Measurements from ENCODE around the gene TAC4. TPM values are rescaled to one million over a fixed set of nuclear protein-coding genes. Genes with fewer than 3 reads are reported as not detected.

The TAC4 gene
- total RNA-seq, 1 donor from 2014 or later = not detected

DNA sequence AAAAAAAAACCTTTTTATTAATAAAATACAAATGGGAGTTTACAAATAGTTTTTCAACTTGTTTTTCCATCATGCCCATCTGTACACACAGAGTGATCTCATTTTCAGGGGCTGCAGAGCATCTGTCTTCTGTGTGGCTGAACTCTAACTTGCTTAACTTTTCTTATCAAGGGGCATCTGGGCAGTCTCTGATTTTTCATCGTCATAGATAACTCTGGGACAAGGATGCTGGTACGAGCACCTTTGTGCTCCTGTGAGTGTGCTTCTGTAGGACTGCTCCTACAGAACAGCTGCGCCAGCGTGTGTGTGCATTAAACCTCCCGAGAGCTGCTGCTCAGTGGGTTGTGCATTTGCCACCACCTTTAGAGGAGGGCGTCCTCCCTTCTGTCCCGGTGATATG is 34.6 kb upstream of the TAC4 start:
- Histone ChIP-seq H3K27me3 (ENCODE audit: insufficient read depth, low read length) (peaks cover 51% of the 10 kb centered on the region), H3K27ac (ENCODE audit: low read depth, low read length) (no peak overlapping the region), H4K20me1 (ENCODE audit: insufficient read depth, low read length) (no peaks in the 10 kb centered on the region), H3K4me1 (ENCODE audit: insufficient read depth, low read length) (no peaks in the 10 kb centered on the region), H3K4me2 (ENCODE audit: low read length) (no peak overlapping the region), H3K9ac (ENCODE audit: low read length) (no peak overlapping the region), H3K4me3 (ENCODE audit: insufficient read depth, low read depth, low read length) (no peak overlapping the region), H2AFZ (ENCODE audit: low read depth, low read length) (no peak overlapping the region), H3K79me2 (ENCODE audit: insufficient read depth, low read length) (no peaks in the 10 kb centered on the region), H3K36me3 (ENCODE audit: insufficient read depth, low read length) (no peaks in the 10 kb centered on the region), H3K9me3 (ENCODE audit: insufficient read depth, low read depth, low read length) (no peaks in the 10 kb centered on the region)
- TF ChIP-seq, protein P1, sequence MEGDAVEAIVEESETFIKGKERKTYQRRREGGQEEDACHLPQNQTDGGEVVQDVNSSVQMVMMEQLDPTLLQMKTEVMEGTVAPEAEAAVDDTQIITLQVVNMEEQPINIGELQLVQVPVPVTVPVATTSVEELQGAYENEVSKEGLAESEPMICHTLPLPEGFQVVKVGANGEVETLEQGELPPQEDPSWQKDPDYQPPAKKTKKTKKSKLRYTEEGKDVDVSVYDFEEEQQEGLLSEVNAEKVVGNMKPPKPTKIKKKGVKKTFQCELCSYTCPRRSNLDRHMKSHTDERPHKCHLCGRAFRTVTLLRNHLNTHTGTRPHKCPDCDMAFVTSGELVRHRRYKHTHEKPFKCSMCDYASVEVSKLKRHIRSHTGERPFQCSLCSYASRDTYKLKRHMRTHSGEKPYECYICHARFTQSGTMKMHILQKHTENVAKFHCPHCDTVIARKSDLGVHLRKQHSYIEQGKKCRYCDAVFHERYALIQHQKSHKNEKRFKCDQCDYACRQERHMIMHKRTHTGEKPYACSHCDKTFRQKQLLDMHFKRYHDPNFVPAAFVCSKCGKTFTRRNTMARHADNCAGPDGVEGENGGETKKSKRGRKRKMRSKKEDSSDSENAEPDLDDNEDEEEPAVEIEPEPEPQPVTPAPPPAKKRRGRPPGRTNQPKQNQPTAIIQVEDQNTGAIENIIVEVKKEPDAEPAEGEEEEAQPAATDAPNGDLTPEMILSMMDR (IDR thresholded peaks at IDR 0.05; ENCODE audit: insufficient read depth, low read depth, low read length) = no peak
- TF ChIP-seq EZH2 (IDR thresholded peaks at IDR 0.05; ENCODE audit: insufficient read depth, low read length) = no peak
- Mint-ChIP-seq H3K9me3 (ENCODE audit: unreplicated experiment) (no peaks in the 10 kb centered on the region), H3K27ac (ENCODE audit: unreplicated experiment) (no peak overlapping the region), H3K27me3 (ENCODE audit: low read depth, unreplicated experiment) (peaks cover 43% of the 10 kb centered on the region), H3K36me3 (ENCODE audit: low read depth, unreplicated experiment) (no peaks in the 10 kb centered on the region), H3K4me1 (ENCODE audit: low read depth, unreplicated experiment) (peaks cover 17% of the 10 kb centered on the region), H3K4me3 (ENCODE audit: unreplicated experiment) (no peak overlapping the region)
- DNase-seq (ENCODE audit: low read depth) = no peak
- no peak for FAIRE-seq

DNA sequence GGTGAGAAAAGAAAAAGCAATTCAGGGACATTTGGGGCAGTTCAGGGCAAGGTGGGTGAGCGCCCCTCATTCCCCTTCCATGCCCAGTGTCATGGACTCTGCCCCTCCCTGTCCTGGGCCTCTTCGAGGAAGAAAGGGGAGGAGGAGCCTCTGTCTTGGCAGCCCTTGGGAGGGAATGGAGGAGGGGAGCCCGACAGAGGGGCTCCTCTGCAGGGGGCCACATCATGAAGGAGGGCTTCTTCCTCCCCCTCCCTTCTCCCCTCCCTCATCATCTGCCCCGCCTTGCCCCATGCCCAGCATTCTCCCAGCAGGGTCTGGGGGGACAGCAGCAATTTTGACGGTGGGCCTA is 33.2 kb upstream of the TAC4 start:
- no peak overlapping the region for H3K27ac ChIP-seq (ENCODE audit: low read depth, low read length)
- H3K9me3 ChIP-seq (ENCODE audit: insufficient read depth, low read depth, low read length) = no peaks in the 10 kb centered on the region
- H3K4me1 ChIP-seq (ENCODE audit: insufficient read depth, low read length) = no peaks in the 10 kb centered on the region
- H3K36me3 Mint-ChIP-seq (ENCODE audit: low read depth, unreplicated experiment) = no peaks in the 10 kb centered on the region
- no peak overlapping the region for H3K4me2 ChIP-seq (ENCODE audit: low read length)
- H3K27me3 ChIP-seq (ENCODE audit: insufficient read depth, low read length) = peaks cover 48% of the 10 kb centered on the region
- no peak overlapping the region for H3K9ac ChIP-seq (ENCODE audit: low read length)
- H3K4me1 Mint-ChIP-seq (ENCODE audit: low read depth, unreplicated experiment) = peaks cover 11% of the 10 kb centered on the region
- no peak overlapping the region for H3K4me3 Mint-ChIP-seq (ENCODE audit: unreplicated experiment)
- no peaks in the 10 kb centered on the region for H3K9me3 Mint-ChIP-seq (ENCODE audit: unreplicated experiment)
- no peaks in the 10 kb centered on the region for H4K20me1 ChIP-seq (ENCODE audit: insufficient read depth, low read length)
- H3K4me3 ChIP-seq (ENCODE audit: insufficient read depth, low read depth, low read length) = no peak overlapping the region
- no peak for TF ChIP-seq EZH2 (IDR thresholded peaks at IDR 0.05; ENCODE audit: insufficient read depth, low read length)
- TF ChIP-seq, protein P1 (IDR thresholded peaks at IDR 0.05; ENCODE audit: insufficient read depth, low read depth, low read length) = no peak
- H2AFZ ChIP-seq (ENCODE audit: low read depth, low read length) = no peak overlapping the region
- H3K27me3 Mint-ChIP-seq (ENCODE audit: low read depth, unreplicated experiment) = peaks cover 38% of the 10 kb centered on the region
- DNase-seq (ENCODE audit: low read depth) (no peak), FAIRE-seq (no peak)
- no peaks in the 10 kb centered on the region for H3K36me3 ChIP-seq (ENCODE audit: insufficient read depth, low read length)
- no peak overlapping the region for H3K27ac Mint-ChIP-seq (ENCODE audit: unreplicated experiment)
- no peaks in the 10 kb centered on the region for H3K79me2 ChIP-seq (ENCODE audit: insufficient read depth, low read length)

DNA sequence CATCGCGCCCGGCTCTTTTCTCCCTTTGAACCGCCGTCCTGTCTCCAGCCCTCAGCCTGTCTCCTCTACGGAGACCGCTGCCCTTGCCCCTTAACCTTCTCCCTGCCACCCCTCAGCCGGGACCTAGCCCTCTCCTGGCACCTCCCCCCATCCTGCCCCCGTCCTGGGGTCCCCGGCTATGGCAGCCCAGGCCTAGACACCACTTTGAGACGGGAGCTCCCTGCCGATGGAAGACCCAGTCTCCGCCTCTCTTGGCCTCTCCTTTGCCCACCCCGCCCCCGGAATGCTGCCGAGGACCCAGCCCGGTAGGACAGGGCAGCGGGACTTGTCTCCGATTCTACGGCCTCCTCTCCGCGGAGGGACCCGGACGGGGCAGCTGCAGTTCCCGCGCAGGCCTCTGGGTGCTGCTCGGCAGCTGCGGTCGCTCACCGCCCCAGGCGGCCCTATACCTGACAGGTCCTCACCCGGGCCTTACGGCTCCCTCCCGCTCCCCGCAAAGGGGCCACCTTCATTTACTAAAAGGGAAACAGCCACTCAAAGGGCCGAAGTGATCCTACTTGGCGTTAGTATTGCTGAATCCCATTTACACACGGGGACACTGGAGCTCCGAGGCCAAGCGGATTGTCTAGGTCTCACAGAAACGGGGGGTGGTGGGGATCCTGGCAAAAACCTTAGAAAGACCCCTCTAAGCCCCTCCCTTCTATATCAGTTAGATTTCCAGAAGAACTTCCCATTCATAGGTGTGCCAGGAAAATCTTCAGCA is 32.6 kb upstream of the TAC4 start:
- Mint-ChIP-seq H3K27me3 (ENCODE audit: low read depth, unreplicated experiment) (peaks cover 37% of the 10 kb centered on the region), H3K36me3 (ENCODE audit: low read depth, unreplicated experiment) (no peaks in the 10 kb centered on the region), H3K4me1 (ENCODE audit: low read depth, unreplicated experiment) (peaks cover 12% of the 10 kb centered on the region), H3K27ac (ENCODE audit: unreplicated experiment) (no peak overlapping the region), H3K4me3 (ENCODE audit: unreplicated experiment) (no peak overlapping the region), H3K9me3 (ENCODE audit: unreplicated experiment) (no peaks in the 10 kb centered on the region)
- peak overlapping the region; percentile 72 for H3K4me2 ChIP-seq (ENCODE audit: low read length)
- H3K9me3 ChIP-seq (ENCODE audit: insufficient read depth, low read depth, low read length) = no peaks in the 10 kb centered on the region
- H2AFZ ChIP-seq (ENCODE audit: low read depth, low read length) = no peak overlapping the region
- no peak overlapping the region for H3K27ac ChIP-seq (ENCODE audit: low read depth, low read length)
- H4K20me1 ChIP-seq (ENCODE audit: insufficient read depth, low read length) = no peaks in the 10 kb centered on the region
- H3K79me2 ChIP-seq (ENCODE audit: insufficient read depth, low read length) = no peaks in the 10 kb centered on the region
- peak; percentile 20 for DNase-seq (ENCODE audit: low read depth)
- H3K9ac ChIP-seq (ENCODE audit: low read length) = no peak overlapping the region
- peak; percentile 35 for TF ChIP-seq EZH2 (IDR thresholded peaks at IDR 0.05; ENCODE audit: insufficient read depth, low read length)
- TF ChIP-seq, protein P1 (IDR thresholded peaks at IDR 0.05; ENCODE audit: insufficient read depth, low read depth, low read length) = peak; percentile 58
- no peaks in the 10 kb centered on the region for H3K36me3 ChIP-seq (ENCODE audit: insufficient read depth, low read length)
- peak overlapping the region; percentile 17 for H3K4me3 ChIP-seq (ENCODE audit: insufficient read depth, low read depth, low read length)
- no peaks in the 10 kb centered on the region for H3K4me1 ChIP-seq (ENCODE audit: insufficient read depth, low read length)
- H3K27me3 ChIP-seq (ENCODE audit: insufficient read depth, low read length) = peaks cover 44% of the 10 kb centered on the region
- no peak for FAIRE-seq
